Sigmoid colon (tissue), 3 donors: ENCODE data around the gene ADAMTSL1.

ENCODE experiments used
- POLR2A ChIP-seq, 2 donors: fragments of 450-650 bp; IDR thresholded peaks; one replicate each; pipeline ENCODE4 v1.6.1; 2016; ENCODE audit warnings: antibody characterized with exemption in 2 of 2, mild to moderate bottlenecking in 2 of 2, moderate library complexity in 2 of 2
- TF ChIP-seq, protein P1 (sequence below), 4 experiments: fragments of 450-650 bp in 3 of 4; fragments of 200-600 bp in 1 of 4; IDR thresholded peaks; one replicate each; pipeline ENCODE4 v1.5.1; 2016 to 2019; ENCODE audit warnings: antibody characterized with exemption in 4 of 4, mild to moderate bottlenecking in 3 of 4, moderate library complexity in 2 of 4

DNA sequence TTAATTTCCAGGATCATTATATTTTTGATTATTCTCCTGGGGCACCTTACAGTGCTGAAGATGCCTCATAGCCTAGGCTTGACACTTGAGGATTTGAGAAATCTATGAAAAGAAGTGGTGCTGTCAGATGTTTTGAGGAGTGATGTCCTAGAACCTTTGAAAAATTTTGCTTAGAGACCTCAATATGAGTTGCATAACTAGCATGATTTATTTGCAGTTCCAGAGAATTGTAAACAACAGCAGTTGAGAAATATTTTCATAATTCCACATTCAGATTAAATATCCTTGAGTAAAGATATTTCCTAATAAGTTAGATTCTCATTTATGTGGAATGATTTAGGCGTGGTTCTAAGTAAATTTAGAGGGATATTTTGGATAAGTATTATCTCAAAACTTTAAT lies 225.8 kb downstream of the ADAMTSL1 start:
- TF ChIP-seq POLR2A (IDR thresholded peaks at IDR 0.05), result no peak
- TF ChIP-seq, protein P1, sequence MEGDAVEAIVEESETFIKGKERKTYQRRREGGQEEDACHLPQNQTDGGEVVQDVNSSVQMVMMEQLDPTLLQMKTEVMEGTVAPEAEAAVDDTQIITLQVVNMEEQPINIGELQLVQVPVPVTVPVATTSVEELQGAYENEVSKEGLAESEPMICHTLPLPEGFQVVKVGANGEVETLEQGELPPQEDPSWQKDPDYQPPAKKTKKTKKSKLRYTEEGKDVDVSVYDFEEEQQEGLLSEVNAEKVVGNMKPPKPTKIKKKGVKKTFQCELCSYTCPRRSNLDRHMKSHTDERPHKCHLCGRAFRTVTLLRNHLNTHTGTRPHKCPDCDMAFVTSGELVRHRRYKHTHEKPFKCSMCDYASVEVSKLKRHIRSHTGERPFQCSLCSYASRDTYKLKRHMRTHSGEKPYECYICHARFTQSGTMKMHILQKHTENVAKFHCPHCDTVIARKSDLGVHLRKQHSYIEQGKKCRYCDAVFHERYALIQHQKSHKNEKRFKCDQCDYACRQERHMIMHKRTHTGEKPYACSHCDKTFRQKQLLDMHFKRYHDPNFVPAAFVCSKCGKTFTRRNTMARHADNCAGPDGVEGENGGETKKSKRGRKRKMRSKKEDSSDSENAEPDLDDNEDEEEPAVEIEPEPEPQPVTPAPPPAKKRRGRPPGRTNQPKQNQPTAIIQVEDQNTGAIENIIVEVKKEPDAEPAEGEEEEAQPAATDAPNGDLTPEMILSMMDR (IDR thresholded peaks at IDR 0.05), result no peak
